Measurements from ENCODE around the gene ASTN2. TPM values are rescaled to one million over a fixed set of nuclear protein-coding genes. Genes with fewer than 3 reads are reported as not detected.

Gene ASTN2
- total RNA-seq, 1 donor from 2014 or later = 15.9 TPM

- TF ChIP-seq, protein P1, sequence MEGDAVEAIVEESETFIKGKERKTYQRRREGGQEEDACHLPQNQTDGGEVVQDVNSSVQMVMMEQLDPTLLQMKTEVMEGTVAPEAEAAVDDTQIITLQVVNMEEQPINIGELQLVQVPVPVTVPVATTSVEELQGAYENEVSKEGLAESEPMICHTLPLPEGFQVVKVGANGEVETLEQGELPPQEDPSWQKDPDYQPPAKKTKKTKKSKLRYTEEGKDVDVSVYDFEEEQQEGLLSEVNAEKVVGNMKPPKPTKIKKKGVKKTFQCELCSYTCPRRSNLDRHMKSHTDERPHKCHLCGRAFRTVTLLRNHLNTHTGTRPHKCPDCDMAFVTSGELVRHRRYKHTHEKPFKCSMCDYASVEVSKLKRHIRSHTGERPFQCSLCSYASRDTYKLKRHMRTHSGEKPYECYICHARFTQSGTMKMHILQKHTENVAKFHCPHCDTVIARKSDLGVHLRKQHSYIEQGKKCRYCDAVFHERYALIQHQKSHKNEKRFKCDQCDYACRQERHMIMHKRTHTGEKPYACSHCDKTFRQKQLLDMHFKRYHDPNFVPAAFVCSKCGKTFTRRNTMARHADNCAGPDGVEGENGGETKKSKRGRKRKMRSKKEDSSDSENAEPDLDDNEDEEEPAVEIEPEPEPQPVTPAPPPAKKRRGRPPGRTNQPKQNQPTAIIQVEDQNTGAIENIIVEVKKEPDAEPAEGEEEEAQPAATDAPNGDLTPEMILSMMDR (conservative IDR thresholded peaks at IDR 0.05) = no peak
- Mint-ChIP-seq H3K27me3 (no peaks in the 10 kb centered on the region), H3K4me3 (no peak overlapping the region), H3K27ac (no peak overlapping the region), H3K9me3 (no peaks in the 10 kb centered on the region), H3K36me3 (peaks cover 24% of the 10 kb centered on the region), H3K4me1 (ENCODE audit: unreplicated experiment) (peaks cover 5% of the 10 kb centered on the region)
- DNase-seq (ENCODE audit: extremely low spot score, unreplicated experiment) = no peak
Measured at GRCh38 chr9:116383936-116384335, 1030.9 kb downstream of the ASTN2 start.

DNA sequence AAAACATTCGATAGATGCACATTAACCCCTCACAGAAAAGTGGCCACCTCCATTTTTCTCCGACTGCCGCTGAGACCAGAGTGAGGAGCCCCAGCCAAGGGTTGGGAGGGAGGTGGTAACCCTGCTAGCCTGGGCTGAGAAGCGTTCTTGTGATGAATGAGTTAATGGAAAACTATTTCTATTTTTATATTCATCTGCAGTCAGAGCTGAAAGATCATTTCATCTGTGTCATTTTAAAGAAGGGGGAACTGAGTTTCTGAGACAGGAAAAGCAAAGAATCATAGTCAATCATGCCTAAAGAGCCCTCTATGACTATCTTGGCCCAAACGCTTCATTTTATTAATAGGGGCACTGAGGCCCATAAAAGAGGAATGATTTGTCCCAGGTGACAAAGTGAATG lies 1031.7 kb downstream of the ASTN2 start:
- H3K4me1 Mint-ChIP-seq (ENCODE audit: unreplicated experiment) = peaks cover 5% of the 10 kb centered on the region

GRCh38 chr9:116382053-116382452 lies 1032.8 kb downstream of the ASTN2 start:
- no peak overlapping the region for H3K4me3 Mint-ChIP-seq
- H3K27ac Mint-ChIP-seq = no peak overlapping the region
- no peaks in the 10 kb centered on the region for H3K9me3 Mint-ChIP-seq
- H3K36me3 Mint-ChIP-seq = peaks cover 24% of the 10 kb centered on the region
- H3K27me3 Mint-ChIP-seq = no peaks in the 10 kb centered on the region
- TF ChIP-seq, protein P1 (conservative IDR thresholded peaks at IDR 0.05) = no peak
- no peak for DNase-seq (ENCODE audit: extremely low spot score, unreplicated experiment)
- peaks cover 5% of the 10 kb centered on the region for H3K4me1 Mint-ChIP-seq (ENCODE audit: unreplicated experiment)

More for the DNA sequence above, 1031.7 kb downstream of the ASTN2 start:
- no peaks in the 10 kb centered on the region for H3K9me3 Mint-ChIP-seq
- TF ChIP-seq, protein P1 (conservative IDR thresholded peaks at IDR 0.05) = no peak
- H3K27me3 Mint-ChIP-seq = no peaks in the 10 kb centered on the region
- peaks cover 20% of the 10 kb centered on the region for H3K36me3 Mint-ChIP-seq
- no peak overlapping the region for H3K4me3 Mint-ChIP-seq
- H3K27ac Mint-ChIP-seq = no peak overlapping the region
- no peak for DNase-seq (ENCODE audit: extremely low spot score, unreplicated experiment)

GRCh38 chr9:116381350-116381749 lies 1033.5 kb downstream of the ASTN2 start:
- Mint-ChIP-seq H3K27ac (no peak overlapping the region), H3K27me3 (no peaks in the 10 kb centered on the region), H3K36me3 (peaks cover 24% of the 10 kb centered on the region), H3K4me3 (no peak overlapping the region), H3K9me3 (no peaks in the 10 kb centered on the region), H3K4me1 (ENCODE audit: unreplicated experiment) (peaks cover 5% of the 10 kb centered on the region)
- DNase-seq (ENCODE audit: extremely low spot score, unreplicated experiment) = no peak
- TF ChIP-seq, protein P1 (conservative IDR thresholded peaks at IDR 0.05) = no peak

GRCh38 chr9:116380496-116380995 lies 1034.3 kb downstream of the ASTN2 start:
- Mint-ChIP-seq H3K36me3 (peaks cover 24% of the 10 kb centered on the region), H3K4me3 (no peak overlapping the region), H3K4me1 (ENCODE audit: unreplicated experiment) (peaks cover 5% of the 10 kb centered on the region), H3K27me3 (no peaks in the 10 kb centered on the region), H3K27ac (no peak overlapping the region), H3K9me3 (no peaks in the 10 kb centered on the region)
- TF ChIP-seq, protein P1 (conservative IDR thresholded peaks at IDR 0.05) = no peak
- no peak for DNase-seq (ENCODE audit: extremely low spot score, unreplicated experiment)

DNA sequence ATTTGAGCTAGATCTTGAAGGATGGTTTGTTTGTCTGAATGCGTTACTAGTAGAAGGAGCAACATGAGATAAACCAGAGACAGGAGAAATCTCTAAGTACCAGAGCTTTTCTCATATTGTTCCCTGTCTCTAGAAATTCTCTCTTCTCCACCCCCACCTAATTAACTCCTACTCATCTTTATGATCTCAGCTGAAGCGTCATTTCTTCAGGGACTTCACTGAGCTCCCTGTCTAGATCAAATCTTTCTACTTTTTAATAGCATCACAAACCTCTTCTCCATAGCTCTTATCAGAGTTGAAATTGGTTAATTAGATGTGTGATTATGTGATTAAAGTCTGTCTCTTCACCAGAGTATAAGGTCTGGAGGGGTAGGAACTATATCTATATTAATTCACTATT lies 1035.0 kb downstream of the ASTN2 start:
- H3K4me3 Mint-ChIP-seq = no peak overlapping the region
- peaks cover 5% of the 10 kb centered on the region for H3K4me1 Mint-ChIP-seq (ENCODE audit: unreplicated experiment)
- H3K27me3 Mint-ChIP-seq = no peaks in the 10 kb centered on the region
- H3K36me3 Mint-ChIP-seq = peaks cover 29% of the 10 kb centered on the region
- no peaks in the 10 kb centered on the region for H3K9me3 Mint-ChIP-seq
- H3K27ac Mint-ChIP-seq = no peak overlapping the region
- DNase-seq (ENCODE audit: extremely low spot score, unreplicated experiment) = no peak
- TF ChIP-seq, protein P1 (conservative IDR thresholded peaks at IDR 0.05) = no peak
